Esophagus muscularis mucosa (tissue), 4 donors: ENCODE data around the gene OCLN.

Source experiments
- EP300 ChIP-seq: sonication (generic); formaldehyde crosslinking; IDR thresholded peaks from one replicate; pipeline ENCODE4 v1.6.1; 2017; ENCODE audit warnings: antibody characterized with exemption
- POLR2A ChIP-seq: fragments of 450-650 bp; IDR thresholded peaks from one replicate; pipeline ENCODE4 v1.6.1; 2017; ENCODE audit warnings: antibody characterized with exemption, moderate library complexity, mild to moderate bottlenecking, low read depth
- TF ChIP-seq, protein P1 (sequence below), 3 experiments: fragments of 200-600 bp in 2 of 3; fragments of 450-650 bp in 1 of 3; sonication (generic) in 2 of 3; IDR thresholded peaks; one replicate each; pipeline ENCODE4 v1.5.1; 2017 to 2019; ENCODE audit warnings: antibody characterized with exemption in 3 of 3, mild to moderate bottlenecking in 2 of 3, moderate library complexity in 1 of 3

DNA sequence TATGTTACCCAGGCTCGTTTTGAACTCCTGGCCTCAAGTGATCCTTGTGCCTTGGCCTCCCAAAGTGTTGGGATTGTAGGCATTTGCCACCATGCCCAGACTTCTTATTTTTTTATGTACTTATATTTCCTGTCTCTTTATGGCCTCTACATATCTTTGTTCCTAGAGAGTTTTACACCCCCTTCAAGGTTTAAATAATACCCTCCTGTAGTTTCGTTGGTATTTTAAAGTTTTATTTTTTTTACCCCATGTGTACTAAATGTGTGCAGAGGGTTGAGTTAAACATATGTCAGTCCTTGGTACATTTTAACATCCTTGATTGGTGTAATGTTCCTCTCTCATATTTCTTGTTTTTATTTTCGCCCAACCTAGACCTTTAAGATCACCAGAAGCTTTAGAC is 29.4 kb downstream of the OCLN start:
- TF ChIP-seq, protein P1, sequence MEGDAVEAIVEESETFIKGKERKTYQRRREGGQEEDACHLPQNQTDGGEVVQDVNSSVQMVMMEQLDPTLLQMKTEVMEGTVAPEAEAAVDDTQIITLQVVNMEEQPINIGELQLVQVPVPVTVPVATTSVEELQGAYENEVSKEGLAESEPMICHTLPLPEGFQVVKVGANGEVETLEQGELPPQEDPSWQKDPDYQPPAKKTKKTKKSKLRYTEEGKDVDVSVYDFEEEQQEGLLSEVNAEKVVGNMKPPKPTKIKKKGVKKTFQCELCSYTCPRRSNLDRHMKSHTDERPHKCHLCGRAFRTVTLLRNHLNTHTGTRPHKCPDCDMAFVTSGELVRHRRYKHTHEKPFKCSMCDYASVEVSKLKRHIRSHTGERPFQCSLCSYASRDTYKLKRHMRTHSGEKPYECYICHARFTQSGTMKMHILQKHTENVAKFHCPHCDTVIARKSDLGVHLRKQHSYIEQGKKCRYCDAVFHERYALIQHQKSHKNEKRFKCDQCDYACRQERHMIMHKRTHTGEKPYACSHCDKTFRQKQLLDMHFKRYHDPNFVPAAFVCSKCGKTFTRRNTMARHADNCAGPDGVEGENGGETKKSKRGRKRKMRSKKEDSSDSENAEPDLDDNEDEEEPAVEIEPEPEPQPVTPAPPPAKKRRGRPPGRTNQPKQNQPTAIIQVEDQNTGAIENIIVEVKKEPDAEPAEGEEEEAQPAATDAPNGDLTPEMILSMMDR (IDR thresholded peaks at IDR 0.05), result no peak
- TF ChIP-seq POLR2A (no peak), EP300 (no peak)
